Measurements from ENCODE around the gene DPF3.

The DPF3 gene

GRCh38 chr14:72745546-72745945 is 148.4 kb downstream of the DPF3 start:
- in situ Hi-C loops (cut with HindIII; ENCODE audit: low sequenced_read_pairs): no loop called here

- in situ Hi-C loops (cut with HindIII; ENCODE audit: low sequenced_read_pairs): no loop called here
Observed at GRCh38 chr14:72744416-72745120, 149.3 kb downstream of the DPF3 start.

GRCh38 chr14:72743626-72744025 is 150.3 kb downstream of the DPF3 start:
- in situ Hi-C loops (cut with HindIII; ENCODE audit: low sequenced_read_pairs): no loop called here

GRCh38 chr14:72742838-72743195 is 151.1 kb downstream of the DPF3 start:
- in situ Hi-C loops (cut with HindIII; ENCODE audit: low sequenced_read_pairs): no loop called here

- in situ Hi-C loops (cut with HindIII; ENCODE audit: low sequenced_read_pairs): no loop called here
Observed at GRCh38 chr14:72742118-72742837, 151.6 kb downstream of the DPF3 start.

GRCh38 chr14:72741826-72742117 is 152.1 kb downstream of the DPF3 start:
- in situ Hi-C loops (cut with HindIII; ENCODE audit: low sequenced_read_pairs): no loop called here

- in situ Hi-C loops (cut with HindIII; ENCODE audit: low sequenced_read_pairs): no loop called here
Observed at GRCh38 chr14:72740966-72741825, 152.7 kb downstream of the DPF3 start.

- in situ Hi-C loops (cut with HindIII; ENCODE audit: low sequenced_read_pairs): no loop called here
Observed at GRCh38 chr14:72740504-72740961, 153.4 kb downstream of the DPF3 start.

GRCh38 chr14:72739446-72740405 is 154.2 kb downstream of the DPF3 start:
- in situ Hi-C loops (cut with HindIII; ENCODE audit: low sequenced_read_pairs): no loop called here

- in situ Hi-C loops (cut with HindIII; ENCODE audit: low sequenced_read_pairs): no loop called here
Observed at GRCh38 chr14:72738161-72738611, 155.7 kb downstream of the DPF3 start.

- in situ Hi-C loops (cut with HindIII; ENCODE audit: low sequenced_read_pairs): no loop called here
Observed at GRCh38 chr14:72737560-72737943, 156.3 kb downstream of the DPF3 start.

- in situ Hi-C loops (cut with HindIII; ENCODE audit: low sequenced_read_pairs): no loop called here
Observed at GRCh38 chr14:72736786-72737559, 156.9 kb downstream of the DPF3 start.

GRCh38 chr14:72736308-72736707 is 157.6 kb downstream of the DPF3 start:
- in situ Hi-C loops (cut with HindIII; ENCODE audit: low sequenced_read_pairs): no loop called here

- in situ Hi-C loops (cut with HindIII; ENCODE audit: low sequenced_read_pairs): no loop called here
Observed at GRCh38 chr14:72732022-72732780, 161.7 kb downstream of the DPF3 start.

GRCh38 chr14:72731252-72732020 is 162.5 kb downstream of the DPF3 start:
- in situ Hi-C loops (cut with HindIII; ENCODE audit: low sequenced_read_pairs): no loop called here

- in situ Hi-C loops (cut with HindIII; ENCODE audit: low sequenced_read_pairs): no loop called here
Observed at GRCh38 chr14:72730468-72730867, 163.4 kb downstream of the DPF3 start.

GRCh38 chr14:72726444-72726843 is 167.5 kb downstream of the DPF3 start:
- in situ Hi-C loops (cut with HindIII; ENCODE audit: low sequenced_read_pairs): no loop called here

GRCh38 chr14:72723858-72724530 is 169.9 kb downstream of the DPF3 start:
- in situ Hi-C loops (cut with HindIII; ENCODE audit: low sequenced_read_pairs): no loop called here
